CD4-positive, alpha-beta T cell treated with Interleukin-17A for 4 hours (primary cell): ENCODE results near the gene CST9.
"Not testable (repeated sequence)": the region's sequence is repeated elsewhere in the genome, so short reads cannot be mapped to it uniquely, and the experiment has no call there.

Source experiments
- DNase-seq: peaks from one replicate; pipeline ENCODE4 v3.0.0-alpha.2; 2020; ENCODE audit warnings: mixed read lengths

CST9 gene

DNA sequence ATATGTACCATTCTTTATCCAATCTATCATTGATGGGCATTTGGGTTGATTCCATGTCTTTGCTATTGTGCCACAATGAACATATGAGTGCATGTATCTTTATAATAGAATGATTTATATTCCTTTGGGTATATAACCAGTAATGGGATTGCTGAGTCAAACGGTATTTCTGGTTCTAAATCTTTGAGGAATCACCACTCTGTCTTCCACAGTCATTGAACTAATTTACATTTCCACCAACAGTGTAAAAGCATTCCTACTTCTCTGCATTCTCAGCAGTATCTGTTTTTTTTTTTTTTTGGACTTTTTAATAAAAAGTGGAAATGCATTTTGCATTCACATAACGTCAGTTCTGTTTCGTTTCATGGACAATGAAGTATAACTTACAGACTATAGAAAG lies 16.7 kb upstream of the CST9 start:
- DNase-seq = not testable (repeated sequence)

DNA sequence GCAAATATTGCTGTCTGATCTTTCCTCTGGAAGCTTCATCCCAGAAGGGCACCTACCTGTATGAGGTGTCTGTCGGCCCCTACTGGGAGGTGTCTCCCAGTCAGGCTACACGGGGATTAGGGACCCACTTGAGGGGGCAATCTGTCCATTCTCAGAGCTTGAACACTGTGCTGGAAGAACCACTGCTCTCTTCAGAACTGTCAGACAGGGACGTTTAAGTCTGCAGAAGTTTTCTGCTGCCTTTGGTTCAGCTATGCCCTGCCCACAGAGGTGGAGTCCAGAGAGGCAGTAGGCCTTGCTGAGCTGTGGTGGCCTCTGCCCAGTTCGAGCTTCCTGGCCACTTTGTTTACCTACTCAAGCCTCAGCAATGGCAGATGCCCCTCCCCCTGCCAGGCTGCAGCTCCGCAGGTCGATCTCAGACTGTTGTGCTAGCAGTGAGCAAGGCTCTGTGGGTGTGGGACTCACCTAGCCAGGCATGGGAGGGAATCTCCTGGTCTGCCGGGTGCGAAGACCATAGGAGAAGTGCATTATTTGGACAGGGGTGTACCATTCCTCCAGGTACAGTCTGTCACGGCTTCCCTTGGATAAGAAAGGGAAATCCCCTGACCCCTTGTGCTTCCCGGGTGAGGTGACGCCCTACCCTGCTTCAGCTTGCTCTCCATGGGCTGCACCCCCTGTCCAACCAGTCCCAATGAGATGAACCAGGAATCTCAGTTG lies 15.1 kb upstream of the CST9 start:
- DNase-seq = not testable (repeated sequence)

DNA sequence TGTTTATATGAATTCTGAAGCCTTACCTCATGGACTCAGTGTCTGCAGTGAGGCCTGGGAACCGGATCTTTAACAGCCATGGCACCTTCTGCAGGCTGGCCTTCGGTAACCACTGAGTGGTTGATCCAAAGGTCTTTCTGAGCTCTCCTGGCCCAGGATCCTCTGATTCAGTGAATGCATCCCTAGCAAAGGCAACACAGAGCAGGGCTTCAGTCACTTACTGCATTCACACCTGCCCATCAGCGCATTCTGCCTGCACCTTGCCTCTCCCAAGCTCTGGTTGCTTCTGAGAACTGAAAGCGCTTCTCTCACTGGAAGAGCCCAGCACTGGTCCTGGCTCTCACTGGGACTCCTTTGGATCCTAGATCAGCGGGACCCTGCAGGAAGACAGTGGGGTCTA lies 8.4 kb upstream of the CST9 start:
- DNase-seq = no peak

DNA sequence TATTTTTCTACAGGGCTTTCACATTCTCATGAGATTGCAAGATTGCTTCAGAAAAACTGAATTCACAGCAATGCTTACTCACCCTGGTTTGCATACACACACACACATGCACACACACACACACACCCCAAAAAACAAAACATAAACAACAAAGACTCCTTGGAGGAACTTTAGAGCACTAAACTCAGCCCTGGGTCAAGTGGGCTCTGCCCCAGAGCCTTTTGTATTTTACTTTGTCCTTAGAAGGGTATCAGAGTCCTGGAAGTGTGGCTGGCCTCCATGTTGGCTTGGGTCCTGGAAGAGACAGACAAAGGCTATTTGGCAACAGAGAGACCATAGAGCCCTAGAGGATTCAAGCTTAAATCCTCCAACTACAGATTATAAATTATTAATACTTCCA lies 8.0 kb upstream of the CST9 start:
- DNase-seq = no peak

DNA sequence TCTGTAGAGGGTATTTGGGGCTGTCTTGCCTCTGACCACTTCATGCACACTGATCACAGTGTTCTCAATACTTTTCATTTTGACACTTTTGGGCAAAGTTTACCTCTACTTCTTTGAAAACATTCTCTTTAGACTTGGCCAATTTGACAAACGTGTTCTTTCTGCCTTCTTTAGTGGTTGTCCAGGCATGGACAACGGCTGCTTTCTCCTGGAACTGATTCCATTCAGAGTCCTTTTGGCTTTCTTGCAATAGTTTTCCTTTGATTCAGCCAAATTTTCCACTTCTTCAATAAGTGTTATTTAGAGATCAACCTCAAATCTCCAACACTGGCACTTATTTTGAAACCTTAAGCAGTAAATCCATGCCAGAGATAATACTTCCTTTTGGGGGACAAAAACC lies 6.7 kb upstream of the CST9 start:
- DNase-seq = no peak

DNA sequence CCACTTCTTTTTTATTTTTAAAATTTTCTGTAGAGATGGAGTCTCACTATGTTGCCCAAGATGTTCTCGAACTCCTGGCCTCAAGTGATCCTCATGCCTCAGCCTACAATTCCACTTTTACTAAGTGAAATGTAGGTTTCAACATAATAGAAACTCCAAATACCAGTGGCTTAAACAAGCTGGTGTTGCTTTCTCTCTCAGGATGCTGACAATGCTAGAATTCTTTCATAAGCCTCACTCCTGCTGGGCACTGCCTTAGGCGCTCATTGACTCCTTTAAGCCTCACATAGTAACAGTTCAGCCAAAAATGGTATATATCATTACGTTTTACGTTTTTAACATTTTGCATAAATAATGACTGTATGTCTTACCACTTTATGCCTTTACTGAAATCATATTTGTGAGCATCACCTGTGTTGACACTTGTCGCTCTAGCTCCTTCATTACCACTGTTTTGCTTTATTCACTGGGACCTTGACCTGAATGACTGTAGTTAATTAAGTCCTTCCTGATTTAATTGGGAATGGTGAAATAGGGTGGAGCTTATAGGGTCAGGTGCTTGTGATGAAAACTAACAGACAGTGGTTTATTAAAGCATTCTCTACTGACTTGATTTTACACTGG lies 3.9 kb upstream of the CST9 start:
- DNase-seq = no peak

DNA sequence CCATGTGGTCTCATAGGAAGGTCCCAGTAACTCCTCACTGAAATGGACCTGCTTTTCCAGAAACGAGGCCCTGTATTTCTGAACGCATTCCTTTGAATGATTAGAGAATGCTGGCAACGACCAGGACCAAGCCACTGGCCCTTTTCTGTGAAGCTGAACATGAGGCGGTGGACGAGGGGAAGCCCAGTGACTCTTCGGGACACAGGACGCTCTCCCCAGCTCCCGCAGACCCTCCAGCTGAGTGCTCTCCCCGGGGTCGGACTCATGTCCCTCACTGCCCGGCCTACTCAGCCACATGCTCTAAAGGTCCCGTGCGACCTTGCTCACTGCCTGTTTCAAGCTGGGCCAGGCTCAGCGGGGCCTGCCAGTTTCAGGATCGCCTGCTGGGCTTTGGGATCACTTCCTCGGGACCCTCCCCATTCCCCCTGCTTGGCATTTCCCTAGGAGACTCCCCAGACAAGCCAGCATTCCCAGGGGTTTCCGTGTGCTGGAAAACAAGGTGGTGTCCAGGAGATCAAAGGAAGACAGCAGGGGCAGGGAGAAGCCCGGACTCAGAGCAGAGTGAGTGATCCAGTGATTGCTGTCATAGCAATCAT lies 2.6 kb upstream of the CST9 start:
- DNase-seq = no peak

DNA sequence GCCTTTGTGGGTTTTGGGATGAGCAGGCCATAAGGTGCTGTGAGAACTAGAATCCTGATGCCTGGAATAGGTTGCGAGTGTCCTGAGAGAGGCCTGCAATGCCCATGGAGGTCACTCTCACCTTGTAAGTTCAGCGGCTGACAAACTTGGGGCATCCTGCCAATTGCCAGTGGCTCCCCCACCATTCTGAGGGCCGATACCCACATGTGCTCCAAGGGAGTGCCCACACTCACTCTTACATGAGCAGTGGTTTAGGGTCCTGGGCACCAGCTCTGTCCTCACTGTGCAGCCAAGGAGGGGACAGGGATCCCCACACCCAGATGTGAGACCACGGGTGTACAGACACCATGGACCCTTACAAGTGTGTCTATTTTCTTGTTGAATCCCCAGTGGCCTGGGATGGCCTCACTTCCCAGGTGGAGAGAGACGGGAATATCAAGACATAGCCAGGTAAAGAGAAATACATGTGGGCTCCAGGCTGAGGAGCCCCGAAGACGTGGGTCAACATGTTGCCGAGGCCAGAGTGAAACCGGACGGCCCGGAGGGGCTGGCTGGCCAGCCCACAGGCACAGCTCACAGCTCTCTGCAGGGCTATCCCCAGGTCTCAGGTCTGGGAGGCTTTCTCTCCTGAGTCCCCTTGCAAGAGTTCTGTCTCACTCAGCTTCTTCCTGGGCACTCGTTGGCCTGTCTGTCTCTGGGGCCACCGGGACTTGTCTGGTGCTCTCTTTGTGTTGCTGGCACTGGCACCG lies 2.0 kb upstream of the CST9 start:
- no peak for DNase-seq

DNA sequence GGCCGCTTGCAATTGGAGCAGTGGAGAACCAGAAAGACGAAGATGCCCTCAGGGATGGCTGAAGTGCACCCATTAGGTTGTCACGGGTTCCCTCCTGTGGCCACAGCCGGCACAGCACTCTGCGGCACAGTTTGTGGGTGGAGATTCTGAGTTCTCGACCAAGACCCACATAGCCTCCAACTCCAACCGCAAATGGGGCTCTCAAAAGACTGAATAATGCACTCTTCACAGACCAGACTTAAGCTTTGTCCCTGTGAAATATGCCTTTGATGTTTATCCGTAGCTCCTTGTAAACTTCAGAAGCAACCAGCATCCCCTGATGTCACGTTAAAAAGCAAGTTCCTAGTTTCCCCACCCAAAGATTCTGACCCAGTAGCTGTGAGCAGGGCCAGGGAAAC lies 934 bp upstream of the CST9 start:
- peak; percentile 55 for DNase-seq

DNA sequence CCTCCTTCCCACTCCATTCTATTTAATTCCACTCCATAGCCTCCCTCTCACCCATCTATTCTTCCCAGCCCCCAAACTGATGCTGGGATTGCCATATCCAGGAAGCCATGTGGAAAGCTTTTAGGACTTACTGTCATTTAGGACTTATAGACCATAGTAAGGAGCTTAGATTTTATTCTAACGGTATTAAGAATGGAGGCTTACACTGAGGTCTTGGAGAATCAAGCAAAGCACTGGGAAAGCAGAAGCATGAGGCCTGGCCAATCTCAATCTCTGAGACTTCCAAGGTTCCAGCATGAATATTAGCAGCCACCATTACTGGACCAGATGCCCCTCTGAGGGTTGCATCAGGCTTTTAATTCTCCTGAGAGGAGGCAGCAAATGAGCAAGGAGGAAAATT lies 1.4 kb downstream of the CST9 start:
- no peak for DNase-seq

DNA sequence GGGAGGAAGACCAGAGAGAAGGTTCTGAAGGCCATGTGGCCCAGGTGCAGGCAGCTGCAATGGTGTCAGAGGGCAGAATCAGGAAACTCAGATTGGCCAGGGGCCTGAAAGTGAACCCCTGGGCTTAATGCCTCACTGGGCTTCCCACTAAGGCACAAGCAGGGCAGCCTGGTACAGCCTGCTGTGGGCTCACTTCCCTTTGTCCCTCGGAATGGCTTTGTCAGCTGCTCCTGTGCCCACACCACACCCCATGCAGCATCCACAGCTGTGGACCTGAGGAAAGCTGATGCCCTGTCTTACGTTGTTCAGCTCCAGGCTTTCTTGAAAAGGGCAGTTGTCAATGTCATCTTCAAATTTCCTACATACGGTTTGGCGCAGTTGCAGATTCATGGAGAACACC lies 2.4 kb downstream of the CST9 start:
- no peak for DNase-seq

DNA sequence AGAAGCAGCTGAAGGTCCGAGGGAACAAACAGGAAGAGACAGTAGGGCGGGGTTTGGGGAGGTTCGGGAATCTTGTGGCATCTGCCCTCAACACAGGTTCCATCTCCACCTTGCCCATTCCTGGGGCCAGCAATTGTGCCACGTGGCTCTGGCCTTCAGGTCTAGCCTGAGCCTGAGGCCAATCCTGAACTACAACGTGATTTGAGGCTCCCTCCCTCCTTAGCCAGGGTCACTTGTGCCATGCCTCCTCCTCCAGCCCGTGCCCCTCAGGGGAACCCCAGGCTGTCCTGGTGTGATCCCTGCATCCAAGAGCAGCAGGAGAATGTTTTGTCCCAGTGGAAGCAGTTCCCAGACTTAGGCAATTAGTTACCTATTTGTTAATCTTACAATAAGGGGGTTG lies 3.0 kb downstream of the CST9 start:
- DNase-seq = no peak

DNA sequence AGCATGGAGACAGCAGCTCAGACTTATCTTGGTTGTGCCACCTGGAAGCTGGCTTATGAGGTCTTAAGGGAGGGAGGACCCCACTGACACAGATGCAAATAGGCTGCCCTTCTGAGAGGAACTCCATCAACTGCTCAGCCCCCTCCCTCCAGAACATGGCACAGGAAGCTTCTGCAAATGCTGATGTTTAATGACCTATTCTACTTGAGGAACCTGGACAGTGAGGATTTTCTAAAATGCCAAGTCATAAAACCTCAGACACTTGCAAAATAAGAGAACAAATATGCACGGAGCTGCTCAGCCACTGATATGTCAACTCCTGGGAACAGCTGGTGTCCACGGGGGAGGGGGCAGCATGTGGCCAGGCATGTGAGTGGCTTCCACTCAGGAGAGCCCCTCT lies 3.5 kb downstream of the CST9 start:
- DNase-seq = no peak

DNA sequence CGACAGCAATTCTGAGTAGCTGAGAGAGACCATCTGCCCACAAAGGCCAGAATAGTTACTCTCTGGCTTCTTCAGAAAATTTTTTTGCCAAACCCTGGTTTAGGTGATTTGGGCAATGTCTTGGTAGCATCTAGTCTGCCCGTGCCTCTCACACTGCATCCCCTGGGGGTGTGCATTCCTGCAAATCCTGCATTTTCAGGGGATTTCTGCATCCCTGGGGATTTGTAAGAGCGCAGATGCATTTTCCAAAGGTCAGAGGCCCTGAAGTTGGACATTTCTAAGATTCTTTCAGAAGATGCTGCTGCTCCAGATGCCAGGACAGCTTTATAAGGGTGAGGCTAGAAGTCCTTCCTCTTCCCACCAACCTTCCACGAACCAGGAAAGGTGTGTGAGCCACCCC lies 4.0 kb downstream of the CST9 start:
- DNase-seq = no peak

DNA sequence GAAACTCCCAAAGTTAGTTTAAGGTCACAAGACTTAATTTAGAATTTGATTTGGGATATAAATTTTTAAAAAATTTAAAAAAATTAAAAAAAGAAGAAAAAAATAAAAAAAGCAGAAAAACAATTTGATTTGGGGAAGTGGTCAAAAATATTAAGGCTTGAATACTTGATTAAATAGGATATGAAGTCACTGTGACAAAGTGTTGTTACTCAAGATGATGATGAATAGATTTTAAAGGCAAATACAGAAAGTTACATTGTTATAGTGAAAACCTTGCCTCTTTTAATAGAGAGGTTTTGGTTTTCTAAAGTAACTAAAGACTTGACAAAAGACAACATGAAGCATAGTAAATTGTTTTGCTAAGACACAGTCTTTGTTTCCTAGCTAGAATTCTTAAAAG lies 7.2 kb downstream of the CST9 start:
- DNase-seq = no peak

DNA sequence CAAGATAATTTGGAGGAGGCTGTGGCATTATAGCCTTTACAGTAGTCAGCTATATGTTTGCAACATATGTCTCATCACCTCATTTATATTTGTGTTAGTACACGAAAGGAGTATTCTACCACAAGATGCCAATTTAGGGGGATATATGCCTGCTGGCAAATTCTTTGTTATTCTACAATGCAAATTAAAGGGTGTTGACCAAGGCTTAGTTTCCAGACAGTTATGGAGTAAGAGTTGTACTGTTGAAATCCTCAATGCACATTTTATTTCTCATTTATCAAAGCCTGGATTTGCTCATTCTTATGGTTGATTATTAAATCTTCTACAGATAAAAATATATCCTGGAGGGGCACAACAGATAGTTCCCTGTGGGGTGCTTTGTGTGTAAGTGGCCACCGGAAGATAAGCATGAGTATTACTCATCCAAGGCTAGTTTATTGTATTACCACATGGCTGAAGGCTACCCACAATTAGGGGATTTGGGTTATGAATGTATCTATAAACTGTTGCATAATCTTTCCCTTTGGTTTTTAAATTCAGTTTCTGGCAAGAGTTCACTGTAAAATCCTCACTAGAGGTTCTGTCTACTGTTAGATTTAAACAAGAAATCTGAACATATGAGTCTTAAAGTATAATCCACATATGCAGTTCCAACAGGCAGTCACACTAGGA lies 9.0 kb downstream of the CST9 start:
- DNase-seq = no peak

DNA sequence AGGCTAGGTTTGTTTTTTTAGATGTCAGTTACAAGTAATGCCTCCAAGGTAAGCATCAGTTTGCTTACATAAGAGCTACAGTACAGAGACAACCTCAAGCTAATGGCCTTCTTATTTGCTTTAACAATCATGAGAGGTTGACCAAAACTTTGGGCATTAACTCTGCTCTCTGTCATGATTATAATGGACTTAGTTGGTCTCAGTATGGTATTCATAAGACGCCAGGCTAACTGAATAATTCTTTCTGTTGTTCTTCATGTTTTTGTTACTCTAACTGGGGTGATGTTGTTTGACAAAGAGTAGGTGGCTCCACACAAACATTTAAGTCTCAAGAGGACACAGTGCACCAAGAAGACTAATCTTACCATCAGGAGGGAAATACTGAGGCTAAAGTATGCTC lies 9.8 kb downstream of the CST9 start:
- no peak for DNase-seq

DNA sequence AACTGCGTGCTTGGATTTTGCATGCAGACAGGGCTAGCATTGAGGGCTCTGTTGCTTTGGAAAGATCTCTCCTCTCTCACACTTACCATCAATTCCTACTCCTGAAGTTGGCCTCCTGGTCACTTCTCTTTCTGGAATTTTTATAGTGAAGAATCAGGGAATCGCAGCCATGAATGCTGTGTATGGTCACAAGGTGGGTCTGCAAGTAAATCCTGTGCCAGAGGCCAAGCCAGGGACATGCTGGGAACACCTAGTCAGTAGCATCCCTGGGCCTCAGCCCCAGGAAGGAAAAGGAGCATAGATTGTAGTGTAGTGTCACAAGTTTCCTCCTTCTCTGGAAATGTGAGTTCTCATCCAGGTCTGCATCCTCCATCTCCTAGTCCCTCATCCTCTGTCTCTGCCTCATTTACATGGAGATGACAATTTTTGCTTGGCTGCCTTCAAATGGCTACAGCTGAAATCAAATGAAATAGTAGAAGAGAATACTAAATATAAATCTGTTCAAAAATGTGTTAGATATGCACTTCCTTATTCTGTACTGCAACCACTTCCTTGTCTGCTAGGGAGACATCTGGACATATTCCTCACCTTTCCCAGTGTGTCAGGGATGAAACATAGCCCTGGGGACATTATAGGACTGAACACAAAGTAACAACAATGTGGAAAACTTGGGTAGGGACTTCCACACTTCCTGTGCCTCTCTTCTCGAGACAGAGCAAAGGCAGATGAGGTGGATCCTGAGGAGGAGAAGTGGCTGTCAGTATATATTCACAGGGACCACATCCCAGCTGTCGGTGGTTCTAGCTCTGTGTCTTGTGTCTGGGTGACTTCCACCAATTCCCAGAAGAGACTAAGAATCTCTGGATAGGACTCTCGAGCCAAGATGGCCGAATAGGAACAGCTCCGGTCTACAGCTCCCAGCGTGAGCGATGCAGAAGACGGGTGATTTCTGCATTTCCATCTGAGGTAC lies 17.0 kb downstream of the CST9 start:
- no peak for DNase-seq

DNA sequence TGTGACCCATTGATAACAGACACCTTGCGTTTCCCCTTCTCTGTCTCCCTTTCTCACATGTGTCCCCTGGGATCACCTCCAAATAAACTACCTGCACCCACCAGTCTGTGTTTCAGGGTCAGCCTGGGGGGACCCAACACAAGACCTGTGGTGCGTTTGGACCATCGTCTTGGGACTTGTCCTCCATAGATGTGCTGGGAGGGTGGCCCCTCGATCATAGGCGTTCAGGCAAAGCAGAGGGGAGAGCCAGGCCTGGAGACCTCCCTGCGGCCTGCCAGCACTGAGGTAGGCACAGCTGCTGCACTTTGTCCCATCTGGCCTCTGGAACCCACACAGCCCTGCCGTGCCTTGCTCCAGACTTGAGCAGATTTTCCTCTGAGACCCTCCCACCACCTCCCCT lies 18.1 kb downstream of the CST9 start:
- DNase-seq = no peak

DNA sequence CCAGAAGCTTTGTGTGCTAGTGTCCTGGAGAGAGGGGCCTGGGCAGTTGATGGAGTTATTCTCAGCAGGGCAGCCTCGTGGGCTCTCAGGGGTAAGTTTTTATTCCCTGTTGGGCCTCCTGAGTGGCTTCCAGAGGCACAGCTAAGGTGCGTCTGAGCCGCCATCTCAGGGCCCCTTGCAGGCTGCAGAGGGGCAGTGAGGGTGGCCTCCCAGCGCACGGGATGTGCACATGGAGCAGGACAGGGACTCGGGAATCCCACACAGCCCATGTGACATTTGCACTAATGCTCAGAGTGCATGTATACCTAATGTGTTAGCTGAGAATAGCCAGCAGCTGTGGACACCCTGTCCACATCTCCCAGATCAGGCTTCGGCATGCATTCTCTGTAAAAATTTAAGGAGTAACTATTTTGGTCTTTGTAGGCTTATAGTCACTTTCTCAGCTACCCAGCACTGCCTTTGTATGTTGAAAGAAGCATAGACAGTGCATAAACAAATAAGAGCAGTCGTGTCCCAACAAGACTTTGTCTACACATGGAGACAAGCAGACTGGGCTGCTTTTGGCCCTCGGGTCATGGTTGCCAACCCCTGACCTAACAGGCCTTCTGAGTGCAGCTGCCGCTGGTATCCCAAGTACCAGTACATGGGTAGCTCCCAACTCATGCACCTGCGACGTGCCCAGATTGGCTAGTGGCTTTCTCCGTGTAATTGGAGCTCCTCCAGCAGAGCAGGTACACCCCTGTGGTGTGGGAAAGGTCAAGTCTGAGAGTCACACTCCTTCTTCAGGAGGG lies 18.8 kb downstream of the CST9 start:
- DNase-seq = no peak
